Measurements from ENCODE around the gene MELTF.

Gene MELTF

DNA sequence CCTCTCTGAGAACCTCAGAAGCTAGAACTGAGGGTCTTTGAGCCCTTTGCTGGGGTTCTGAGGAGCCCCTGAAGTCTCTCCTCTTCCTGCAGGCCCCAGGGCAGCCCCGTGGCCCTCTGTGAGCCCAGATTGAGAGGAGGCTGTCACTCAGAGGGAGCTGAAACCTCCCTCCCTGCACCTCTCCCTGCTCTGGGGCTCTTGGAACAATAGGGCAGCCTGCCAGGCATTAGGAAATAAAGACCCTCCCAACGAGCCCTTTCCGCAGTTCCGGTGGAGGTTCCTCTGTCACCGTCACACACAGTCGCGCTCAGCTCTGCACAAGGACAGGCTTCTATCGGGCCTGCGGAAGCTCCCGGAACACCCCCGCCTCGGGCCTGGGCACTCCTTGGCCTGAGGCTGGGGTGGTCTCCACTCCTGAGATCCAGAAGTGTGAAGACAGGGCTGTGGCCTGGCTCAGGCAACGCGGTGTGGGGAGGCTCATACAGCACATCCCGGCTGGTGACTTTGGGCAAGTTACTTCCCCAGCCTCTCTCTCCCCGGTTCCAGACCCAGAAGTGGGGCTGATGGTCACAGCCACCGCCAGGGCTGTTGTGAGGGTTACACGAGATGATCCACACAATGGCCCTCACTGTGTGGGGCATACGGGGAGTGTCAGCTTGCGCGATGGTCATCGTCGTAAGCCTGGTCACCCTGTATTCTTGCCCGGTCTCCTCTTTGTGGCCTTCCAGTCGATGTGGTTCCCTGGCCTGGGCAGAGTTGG, 17.7 kb downstream of the MELTF start:
- TF ChIP-seq, protein P1, sequence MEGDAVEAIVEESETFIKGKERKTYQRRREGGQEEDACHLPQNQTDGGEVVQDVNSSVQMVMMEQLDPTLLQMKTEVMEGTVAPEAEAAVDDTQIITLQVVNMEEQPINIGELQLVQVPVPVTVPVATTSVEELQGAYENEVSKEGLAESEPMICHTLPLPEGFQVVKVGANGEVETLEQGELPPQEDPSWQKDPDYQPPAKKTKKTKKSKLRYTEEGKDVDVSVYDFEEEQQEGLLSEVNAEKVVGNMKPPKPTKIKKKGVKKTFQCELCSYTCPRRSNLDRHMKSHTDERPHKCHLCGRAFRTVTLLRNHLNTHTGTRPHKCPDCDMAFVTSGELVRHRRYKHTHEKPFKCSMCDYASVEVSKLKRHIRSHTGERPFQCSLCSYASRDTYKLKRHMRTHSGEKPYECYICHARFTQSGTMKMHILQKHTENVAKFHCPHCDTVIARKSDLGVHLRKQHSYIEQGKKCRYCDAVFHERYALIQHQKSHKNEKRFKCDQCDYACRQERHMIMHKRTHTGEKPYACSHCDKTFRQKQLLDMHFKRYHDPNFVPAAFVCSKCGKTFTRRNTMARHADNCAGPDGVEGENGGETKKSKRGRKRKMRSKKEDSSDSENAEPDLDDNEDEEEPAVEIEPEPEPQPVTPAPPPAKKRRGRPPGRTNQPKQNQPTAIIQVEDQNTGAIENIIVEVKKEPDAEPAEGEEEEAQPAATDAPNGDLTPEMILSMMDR (IDR thresholded peaks at IDR 0.05; ENCODE audit: insufficient read depth, low read length, missing control alignments), result no peak
- ChIA-PET POLR2A (no interaction called here), CTCF (interaction anchor here (1.6 kb wide), 1 partner anchor 18 kb away, joined by 9 read pairs; the partner anchor contains the start of gene MELTF)
- no peak for DNase-seq (ENCODE audit: low read depth, low spot score)
- no peak overlapping the region for H3K4me3 ChIP-seq (ENCODE audit: low read depth, low read length)

DNA sequence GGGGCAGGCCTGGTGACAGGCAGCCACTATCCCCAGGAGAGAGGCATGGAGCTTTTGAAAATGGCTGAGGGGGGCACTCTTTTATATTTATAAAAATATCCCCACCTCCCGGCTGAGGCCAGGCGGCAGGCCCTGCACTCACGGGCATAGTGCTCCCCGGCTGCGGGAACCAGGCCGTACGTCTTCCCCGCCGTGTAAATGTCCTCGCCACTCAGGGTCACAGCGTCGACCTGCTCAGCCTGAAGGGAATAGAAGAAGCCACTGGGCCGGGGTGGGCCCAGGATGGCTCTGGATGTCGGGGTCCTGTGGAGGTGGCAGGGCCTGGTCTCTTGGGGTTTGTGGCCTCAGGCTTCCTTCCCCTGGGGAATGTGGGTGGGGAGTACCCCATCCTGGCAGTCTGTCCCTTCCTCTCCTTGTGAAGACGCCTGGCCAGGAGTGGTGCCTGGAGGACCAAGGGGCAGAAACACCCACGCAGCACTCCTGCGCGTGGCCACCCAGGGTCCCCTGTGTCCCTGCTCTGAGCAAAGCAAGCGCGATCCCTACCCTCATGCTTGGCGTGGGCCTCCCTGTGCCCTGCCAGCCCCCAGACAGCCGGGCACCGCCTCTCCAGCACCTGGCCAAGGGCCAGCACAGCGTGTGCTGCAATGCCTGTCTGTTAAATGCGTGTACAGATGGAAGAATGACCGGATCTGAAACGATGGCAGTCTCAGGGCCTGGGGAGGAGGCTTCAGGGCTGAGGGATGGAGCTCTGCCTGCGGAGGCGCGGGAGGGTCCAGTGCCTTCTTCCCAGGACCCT, 18.9 kb downstream of the MELTF start:
- no peak overlapping the region for H3K4me3 ChIP-seq (ENCODE audit: low read depth, low read length)
- TF ChIP-seq, protein P1 (IDR thresholded peaks at IDR 0.05; ENCODE audit: insufficient read depth, low read length, missing control alignments), result no peak
- POLR2A ChIA-PET, result no interaction called here
- CTCF ChIA-PET, result interaction anchor here (2.7 kb wide), 1 partner anchor 19 kb away, joined by 15 read pairs; the partner anchor contains the start of gene MELTF
- no peak for DNase-seq (ENCODE audit: low read depth, low spot score)

DNA sequence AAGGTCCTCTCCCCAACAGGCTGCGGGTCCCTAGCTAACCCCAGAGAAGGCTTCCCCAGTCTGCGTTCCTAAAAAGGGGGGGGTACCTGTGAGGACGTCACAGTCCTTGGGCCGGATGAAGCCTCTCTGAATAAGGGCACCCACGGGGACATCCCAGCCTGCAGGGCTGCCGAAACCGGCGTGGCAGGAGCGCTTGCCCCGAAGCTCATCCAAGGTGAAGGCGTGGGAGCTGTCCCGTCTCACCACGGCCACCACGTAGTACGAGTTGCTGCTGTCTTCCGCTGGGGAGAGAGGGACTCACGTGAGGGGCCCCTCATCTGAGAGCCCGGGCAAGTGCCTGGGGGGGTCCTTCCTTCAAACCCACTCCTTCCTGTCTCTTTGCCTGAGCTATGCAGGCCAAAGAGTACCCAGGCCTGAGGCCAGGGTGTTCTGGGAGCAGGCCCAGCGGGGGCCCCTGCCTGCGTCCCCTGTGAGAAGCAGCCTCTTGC, 20.0 kb downstream of the MELTF start:
- POLR2A ChIA-PET, result no interaction called here

DNA sequence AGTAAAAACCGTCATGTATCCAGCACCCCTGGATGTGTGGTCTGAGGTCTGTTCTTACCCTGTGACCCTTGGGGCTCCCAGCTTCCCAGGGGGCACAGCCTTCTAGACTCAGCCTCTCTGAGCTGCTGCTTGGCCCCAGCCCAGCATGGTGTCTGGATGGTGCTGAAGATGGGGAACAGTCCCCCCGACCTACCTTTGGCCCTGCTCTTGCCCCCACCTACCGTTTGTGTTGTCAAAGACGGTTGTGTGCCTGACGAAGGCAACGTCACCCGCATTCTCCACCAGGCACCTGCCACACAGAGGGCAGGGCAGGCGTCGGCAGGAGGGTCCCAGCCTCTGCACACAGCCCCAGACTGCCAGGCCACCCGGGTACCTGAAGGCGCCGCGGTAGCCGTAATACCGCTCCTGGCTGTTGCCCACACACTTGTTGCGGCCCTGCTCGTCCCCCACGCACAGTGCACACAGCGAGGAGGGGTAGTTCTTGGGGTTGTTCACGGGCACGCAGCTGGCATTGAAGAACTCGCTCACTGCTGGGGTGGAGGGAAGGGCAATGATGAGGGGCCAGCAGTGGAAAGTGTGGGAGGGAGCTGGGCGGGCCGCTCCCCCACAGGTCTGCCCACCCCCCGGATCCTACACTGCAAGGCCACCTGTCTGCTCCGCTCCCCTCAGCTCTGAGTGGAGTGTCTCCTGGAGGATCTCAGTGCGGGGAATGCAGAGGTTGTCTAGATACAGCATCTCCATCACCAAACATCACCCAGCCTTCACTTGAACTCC, 21.0 kb downstream of the MELTF start:
- POLR2A ChIA-PET, result no interaction called here
- CTCF ChIA-PET, result interaction anchor here (0.6 to 7.1 kb wide), 3 partner anchors 20 to 38 kb away, joined by 3 to 80 read pairs (median 15); partner anchors contain the start of gene MELTF
- DNase-seq (ENCODE audit: low read depth, low spot score), result no peak
- TF ChIP-seq, protein P1 (IDR thresholded peaks at IDR 0.05; ENCODE audit: insufficient read depth, low read length, missing control alignments), result no peak
- no peak overlapping the region for H3K4me3 ChIP-seq (ENCODE audit: low read depth, low read length)

More for the DNA sequence above, 20.0 kb downstream of the MELTF start:
- no peak for DNase-seq (ENCODE audit: low read depth, low spot score)
- no peak overlapping the region for H3K4me3 ChIP-seq (ENCODE audit: low read depth, low read length)
- CTCF ChIA-PET, result interaction anchor here (0.6 to 2.7 kb wide), 2 partner anchors 20 to 39 kb away, joined by 3 to 15 read pairs; partner anchors contain the start of gene MELTF
- TF ChIP-seq, protein P1 (IDR thresholded peaks at IDR 0.05; ENCODE audit: insufficient read depth, low read length, missing control alignments), result no peak

DNA sequence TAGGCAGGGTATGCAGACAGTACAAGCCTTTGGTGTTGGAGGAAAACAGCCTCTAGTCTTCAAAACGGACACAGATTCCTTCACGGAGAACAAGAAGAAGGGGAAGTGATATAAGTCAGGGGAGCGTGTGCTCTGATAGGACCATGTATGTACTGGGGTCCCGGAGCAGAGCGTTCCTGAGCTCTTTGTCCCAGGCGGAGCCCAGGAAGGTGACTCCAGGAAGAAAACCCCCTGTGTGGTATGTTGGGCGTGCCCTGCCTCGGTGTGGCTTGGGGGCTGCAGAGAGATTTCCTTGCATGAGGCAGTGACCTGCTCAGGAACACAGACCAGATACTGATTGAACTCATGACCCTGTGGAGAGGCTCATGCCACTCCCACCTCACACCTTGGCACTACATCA, 21.7 kb downstream of the MELTF start:
- no peak for DNase-seq (ENCODE audit: low read depth, low spot score)
- ChIA-PET POLR2A (no interaction called here), CTCF (interaction anchor here (7.1 kb wide), 1 partner anchor 21 kb away, joined by 80 read pairs; the partner anchor contains the start of gene MELTF)
- H3K4me3 ChIP-seq (ENCODE audit: low read depth, low read length), result no peak overlapping the region
- TF ChIP-seq, protein P1 (IDR thresholded peaks at IDR 0.05; ENCODE audit: insufficient read depth, low read length, missing control alignments), result no peak
